CD8-positive, alpha-beta memory T cell (primary cell): Measurements from ENCODE around the gene PROM1. TPM values are rescaled to one million over a fixed set of nuclear protein-coding genes. Genes with fewer than 3 reads are reported as not detected.

Experiments
- CTCF ChIA-PET: fragments of 350-600 bp; sonication (Branson Sonifier 250); formaldehyde crosslinking; loops from one replicate; lab custom pipeline; 2021; ENCODE audit warnings: antibody characterized with exemption; lab: Charles Lee
- POLR2A ChIA-PET: fragments of 350-600 bp; sonication (Branson Sonifier 250); formaldehyde crosslinking; loops from one replicate; lab custom pipeline; 2021; ENCODE audit warnings: antibody characterized with exemption; lab: Charles Lee
- DNase-seq, 5 donors: peaks; one replicate each; pipeline versions ENCODE4 v3.0.0 to v3.0.0-alpha.2; 2020 to 2022; ENCODE audit warnings: mixed read lengths in 1 of 5
- H3K27ac ChIP-seq: one replicate; pipeline ENCODE4 v1.7.0; 2013; ENCODE audit warnings: low read depth, mild to moderate bottlenecking, low read length, moderate library complexity
- H3K27me3 ChIP-seq: 2 replicates; pipeline ENCODE4 v1.7.0; 2013; ENCODE audit warnings: low read length, mild to moderate bottlenecking; ENCODE audit not compliant: insufficient read depth, poor library complexity, severe bottlenecking
- H3K36me3 ChIP-seq: 2 replicates; pipeline ENCODE4 v1.7.0; 2013; ENCODE audit warnings: mild to moderate bottlenecking, low read length, moderate library complexity; ENCODE audit not compliant: insufficient read depth
- H3K4me1 ChIP-seq: 2 replicates; pipeline ENCODE4 v1.7.0; 2013; ENCODE audit warnings: mild to moderate bottlenecking, low read length, moderate library complexity; ENCODE audit not compliant: insufficient read depth
- H3K4me3 ChIP-seq: 2 replicates; pipeline ENCODE4 v1.7.0; 2013; ENCODE audit warnings: mild to moderate bottlenecking, low read length
- H3K9me3 ChIP-seq: 2 replicates; pipeline ENCODE4 v1.7.0; 2013; ENCODE audit warnings: mild to moderate bottlenecking, low read length
- H3K27ac Mint-ChIP-seq, 8 donors: one replicate each; pipeline ENCODE4 v1.8.0; 2020 to 2021; ENCODE audit warnings: mixed read lengths in 8 of 8, mild to moderate bottlenecking in 6 of 8, inconsistent platforms in 3 of 8, moderate library complexity in 3 of 8
- H3K27me3 Mint-ChIP-seq, 2 donors: one replicate each; pipeline ENCODE4 v1.8.0; 2020 to 2021; ENCODE audit warnings: mixed read lengths in 2 of 2, mild to moderate bottlenecking in 1 of 2, moderate library complexity in 1 of 2
- H3K36me3 Mint-ChIP-seq, 3 donors: one replicate each; pipeline ENCODE4 v1.8.0; 2020 to 2021; ENCODE audit warnings: mixed read lengths in 3 of 3, inconsistent platforms in 1 of 3, mild to moderate bottlenecking in 1 of 3
- H3K4me1 Mint-ChIP-seq, 3 donors: one replicate each; pipeline ENCODE4 v1.8.0; 2020 to 2021; ENCODE audit warnings: mixed read lengths in 3 of 3, inconsistent platforms in 1 of 3, mild to moderate bottlenecking in 1 of 3
- H3K4me3 Mint-ChIP-seq, 7 donors: one replicate each; pipeline ENCODE4 v1.8.0; 2020 to 2021; ENCODE audit warnings: mixed read lengths in 7 of 7, mild to moderate bottlenecking in 6 of 7, moderate library complexity in 4 of 7, inconsistent platforms in 2 of 7
- H3K9me3 Mint-ChIP-seq, 5 donors: one replicate each; pipeline ENCODE4 v1.8.0; 2020 to 2022; ENCODE audit warnings: mixed read lengths in 5 of 5, mild to moderate bottlenecking in 3 of 5, moderate library complexity in 2 of 5, inconsistent platforms in 1 of 5
- polyA plus RNA-seq: library from polyadenylated mRNA; unstranded; fragments of 300-500 nt; fragmentation: Illumina TruSeq; gene quantifications from one replicate; pipeline ENCODE4 v1.2.3, GENCODE V29; 2021
- total RNA-seq, 2 experiments: library from RNA; stranded (reverse); gene quantifications; one replicate each; pipeline ENCODE4 v1.2.3, GENCODE V29; 2021

The PROM1 gene
- total and polyA plus RNA-seq, 3 experiments from 2014 or later = 0.72 TPM; not detected in 2

GRCh38 chr4:15926486-15926885 is 157.3 kb downstream of the PROM1 start:
- Histone ChIP-seq H3K4me1 (no peaks in the 10 kb centered on the region), H3K4me3 (no peak overlapping the region), H3K36me3 (no peaks in the 10 kb centered on the region), H3K9me3 (no peaks in the 10 kb centered on the region), H3K27ac (no peak overlapping the region), H3K27me3 (no peaks in the 10 kb centered on the region)
- H3K4me1 Mint-ChIP-seq = no peaks in the 10 kb centered on the region
- H3K27me3 Mint-ChIP-seq = peaks cover 4 to 32% of the 10 kb centered on the region in 2 donors
- no peak overlapping the region for H3K27ac Mint-ChIP-seq
- no peaks in the 10 kb centered on the region for H3K9me3 Mint-ChIP-seq
- ChIA-PET CTCF (no interaction called here), POLR2A (no interaction called here)
- no peaks in the 10 kb centered on the region for H3K36me3 Mint-ChIP-seq
- DNase-seq = no peak
- H3K4me3 Mint-ChIP-seq = no peak overlapping the region

- no peak overlapping the region for H3K27ac Mint-ChIP-seq
- no peaks in the 10 kb centered on the region for H3K9me3 Mint-ChIP-seq
- no peaks in the 10 kb centered on the region for H3K36me3 Mint-ChIP-seq
- H3K9me3 ChIP-seq = no peaks in the 10 kb centered on the region
- ChIA-PET POLR2A (no interaction called here), CTCF (interaction anchor here (0.5 kb wide), 1 partner anchor 992 kb away, joined by 3 read pairs; no protein-coding TSS in a partner anchor)
- DNase-seq = no peak
- no peak overlapping the region for H3K4me3 ChIP-seq
- H3K27ac ChIP-seq = no peak overlapping the region
- no peaks in the 10 kb centered on the region for H3K27me3 ChIP-seq
- H3K4me3 Mint-ChIP-seq = no peak overlapping the region
- H3K4me1 Mint-ChIP-seq = no peaks in the 10 kb centered on the region
- no peaks in the 10 kb centered on the region for H3K36me3 ChIP-seq
- H3K27me3 Mint-ChIP-seq = peaks cover 4 to 26% of the 10 kb centered on the region in 2 donors
- H3K4me1 ChIP-seq = no peaks in the 10 kb centered on the region
Measured at GRCh38 chr4:15925830-15926229, 158.0 kb downstream of the PROM1 start.

- Histone ChIP-seq H3K36me3 (no peaks in the 10 kb centered on the region), H3K4me3 (no peak overlapping the region), H3K4me1 (no peaks in the 10 kb centered on the region), H3K27me3 (no peaks in the 10 kb centered on the region), H3K9me3 (no peaks in the 10 kb centered on the region), H3K27ac (no peak overlapping the region)
- DNase-seq = no peak
- POLR2A ChIA-PET = no interaction called here
- CTCF ChIA-PET = no interaction called here
- Mint-ChIP-seq H3K27me3 (peaks cover 9 to 31% of the 10 kb centered on the region in 2 donors), H3K27ac (no peak overlapping the region), H3K9me3 (no peaks in the 10 kb centered on the region), H3K4me1 (no peaks in the 10 kb centered on the region), H3K36me3 (no peaks in the 10 kb centered on the region), H3K4me3 (no peak overlapping the region)
Measured at GRCh38 chr4:15921592-15921932, 162.3 kb downstream of the PROM1 start.

GRCh38 chr4:15920723-15921591 is 162.9 kb downstream of the PROM1 start:
- Histone ChIP-seq H3K27me3 (no peaks in the 10 kb centered on the region), H3K4me1 (no peaks in the 10 kb centered on the region), H3K27ac (no peak overlapping the region), H3K36me3 (no peaks in the 10 kb centered on the region), H3K4me3 (no peak overlapping the region), H3K9me3 (no peaks in the 10 kb centered on the region)
- POLR2A ChIA-PET = no interaction called here
- CTCF ChIA-PET = no interaction called here
- H3K9me3 Mint-ChIP-seq = peaks cover 0 to 3% (median 0%) of the 10 kb centered on the region in 5 donors
- H3K27ac Mint-ChIP-seq = no peak overlapping the region
- H3K27me3 Mint-ChIP-seq = peaks cover 9 to 34% of the 10 kb centered on the region in 2 donors
- no peaks in the 10 kb centered on the region for H3K36me3 Mint-ChIP-seq
- no peak for DNase-seq
- no peaks in the 10 kb centered on the region for H3K4me1 Mint-ChIP-seq
- H3K4me3 Mint-ChIP-seq = no peak overlapping the region

- Histone ChIP-seq H3K4me1 (no peaks in the 10 kb centered on the region), H3K27me3 (no peaks in the 10 kb centered on the region), H3K27ac (no peak overlapping the region), H3K36me3 (no peaks in the 10 kb centered on the region), H3K4me3 (no peak overlapping the region), H3K9me3 (no peaks in the 10 kb centered on the region)
- DNase-seq = no peak
- H3K4me1 Mint-ChIP-seq = no peaks in the 10 kb centered on the region
- peaks cover 11 to 37% of the 10 kb centered on the region in 2 donors for H3K27me3 Mint-ChIP-seq
- no peak overlapping the region for H3K4me3 Mint-ChIP-seq
- CTCF ChIA-PET = interaction anchor here (1.2 kb wide), 1 partner anchor 36 kb away, joined by 4 read pairs; no protein-coding TSS in a partner anchor
- H3K27ac Mint-ChIP-seq = no peak overlapping the region
- POLR2A ChIA-PET = no interaction called here
- no peaks in the 10 kb centered on the region for H3K36me3 Mint-ChIP-seq
- H3K9me3 Mint-ChIP-seq = peaks cover 0 to 7% (median 0%) of the 10 kb centered on the region in 5 donors
Measured at GRCh38 chr4:15918484-15919129, 165.2 kb downstream of the PROM1 start.

Other genes starting within 250 kb of the PROM1 start
- gene FGFBP1, start 145.3 kb downstream of the PROM1 start, total RNA-seq = not detected
- not detected for gene FGFBP1, start 145.3 kb downstream of the PROM1 start, polyA plus RNA-seq
- 1 to 10 TPM; 3.5 TPM for gene FGFBP2, start 120.8 kb downstream of the PROM1 start, total RNA-seq
- 99.3 TPM for gene FGFBP2, start 120.8 kb downstream of the PROM1 start, polyA plus RNA-seq
- 10 to 100 TPM; 23.7 to 27.6 TPM for gene TAPT1, start 142.4 kb upstream of the PROM1 start, total RNA-seq
- 19.1 TPM for gene TAPT1, start 142.4 kb upstream of the PROM1 start, polyA plus RNA-seq